ENCODE data around the gene OR4D2. TPM values are rescaled to one million over a fixed set of nuclear protein-coding genes. Genes with fewer than 3 reads are reported as not detected.

The OR4D2 gene
- total and polyA plus RNA-seq, 4 donors, result not detected

DNA sequence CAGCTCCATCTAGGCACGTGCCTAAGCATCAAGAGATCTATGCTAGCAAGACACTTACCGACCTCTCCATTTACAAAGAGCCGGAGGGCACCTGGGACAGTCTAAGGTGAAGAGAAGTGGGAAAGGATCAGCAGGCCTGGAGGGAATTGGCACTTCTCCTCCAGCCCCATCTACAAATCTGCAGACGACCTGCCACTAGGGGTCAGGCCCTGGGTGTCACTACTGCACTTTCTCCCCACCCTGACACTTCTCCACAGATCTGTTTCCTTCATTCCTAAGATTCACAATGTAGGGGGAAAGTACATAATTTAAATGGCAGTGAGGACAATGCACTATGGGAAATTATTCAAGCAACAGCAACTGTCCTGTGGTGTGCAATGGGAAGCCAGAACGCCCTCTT lies 44.1 kb downstream of the OR4D2 start:
- no peaks in the 10 kb centered on the region for H3K4me1 ChIP-seq (ENCODE audit: control insufficient read depth in 4 of 4, insufficient read depth in 4 of 4, low read length in 3 of 4)
- H3K27ac ChIP-seq (ENCODE audit: low read depth in 1 of 2, low read length in 2 of 2), result no peak overlapping the region
- DNase-seq (ENCODE audit: low spot score), result no peak
- WGBS, result 90% methylated on average over 5 of the region's 5 CpGs
- TF ChIP-seq FOXA2 (IDR thresholded peaks at IDR 0.05), result no peak
- no peak for TF ChIP-seq EGR1 (IDR thresholded peaks at IDR 0.05; ENCODE audit: low read depth in 2 of 2)
- no peak for TF ChIP-seq TAF1 (conservative IDR thresholded peaks at IDR 0.05)
- TF ChIP-seq, protein P1, sequence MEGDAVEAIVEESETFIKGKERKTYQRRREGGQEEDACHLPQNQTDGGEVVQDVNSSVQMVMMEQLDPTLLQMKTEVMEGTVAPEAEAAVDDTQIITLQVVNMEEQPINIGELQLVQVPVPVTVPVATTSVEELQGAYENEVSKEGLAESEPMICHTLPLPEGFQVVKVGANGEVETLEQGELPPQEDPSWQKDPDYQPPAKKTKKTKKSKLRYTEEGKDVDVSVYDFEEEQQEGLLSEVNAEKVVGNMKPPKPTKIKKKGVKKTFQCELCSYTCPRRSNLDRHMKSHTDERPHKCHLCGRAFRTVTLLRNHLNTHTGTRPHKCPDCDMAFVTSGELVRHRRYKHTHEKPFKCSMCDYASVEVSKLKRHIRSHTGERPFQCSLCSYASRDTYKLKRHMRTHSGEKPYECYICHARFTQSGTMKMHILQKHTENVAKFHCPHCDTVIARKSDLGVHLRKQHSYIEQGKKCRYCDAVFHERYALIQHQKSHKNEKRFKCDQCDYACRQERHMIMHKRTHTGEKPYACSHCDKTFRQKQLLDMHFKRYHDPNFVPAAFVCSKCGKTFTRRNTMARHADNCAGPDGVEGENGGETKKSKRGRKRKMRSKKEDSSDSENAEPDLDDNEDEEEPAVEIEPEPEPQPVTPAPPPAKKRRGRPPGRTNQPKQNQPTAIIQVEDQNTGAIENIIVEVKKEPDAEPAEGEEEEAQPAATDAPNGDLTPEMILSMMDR (IDR thresholded peaks at IDR 0.05; ENCODE audit: low read depth, low read length, missing input control), result no peak
- no peak for TF ChIP-seq FOXA1 (IDR thresholded peaks at IDR 0.05)
- TF ChIP-seq, protein P2, sequence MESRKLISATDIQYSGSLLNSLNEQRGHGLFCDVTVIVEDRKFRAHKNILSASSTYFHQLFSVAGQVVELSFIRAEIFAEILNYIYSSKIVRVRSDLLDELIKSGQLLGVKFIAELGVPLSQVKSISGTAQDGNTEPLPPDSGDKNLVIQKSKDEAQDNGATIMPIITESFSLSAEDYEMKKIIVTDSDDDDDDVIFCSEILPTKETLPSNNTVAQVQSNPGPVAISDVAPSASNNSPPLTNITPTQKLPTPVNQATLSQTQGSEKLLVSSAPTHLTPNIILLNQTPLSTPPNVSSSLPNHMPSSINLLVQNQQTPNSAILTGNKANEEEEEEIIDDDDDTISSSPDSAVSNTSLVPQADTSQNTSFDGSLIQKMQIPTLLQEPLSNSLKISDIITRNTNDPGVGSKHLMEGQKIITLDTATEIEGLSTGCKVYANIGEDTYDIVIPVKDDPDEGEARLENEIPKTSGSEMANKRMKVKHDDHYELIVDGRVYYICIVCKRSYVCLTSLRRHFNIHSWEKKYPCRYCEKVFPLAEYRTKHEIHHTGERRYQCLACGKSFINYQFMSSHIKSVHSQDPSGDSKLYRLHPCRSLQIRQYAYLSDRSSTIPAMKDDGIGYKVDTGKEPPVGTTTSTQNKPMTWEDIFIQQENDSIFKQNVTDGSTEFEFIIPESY (IDR thresholded peaks at IDR 0.05), result no peak
- H3K27me3 ChIP-seq (ENCODE audit: control insufficient read depth in 4 of 4, insufficient read depth in 4 of 4, low read length in 3 of 4), result no peaks in the 10 kb centered on the region
- H3K4me3 ChIP-seq (ENCODE audit: low read depth in 1 of 3, low read length in 3 of 3), result no peak overlapping the region
- peaks cover 4 to 68% (median 40%) of the 10 kb centered on the region in 4 donors for H3K36me3 ChIP-seq (ENCODE audit: control insufficient read depth in 4 of 4, insufficient read depth in 3 of 4, low read depth in 1 of 4, low read length in 3 of 4)
- H3K9ac ChIP-seq (ENCODE audit: low read depth in 1 of 2, low read length in 2 of 2), result no peak overlapping the region
- H3K9me3 ChIP-seq (ENCODE audit: control insufficient read depth in 4 of 4, low read length in 3 of 4), result no peaks in the 10 kb centered on the region

DNA sequence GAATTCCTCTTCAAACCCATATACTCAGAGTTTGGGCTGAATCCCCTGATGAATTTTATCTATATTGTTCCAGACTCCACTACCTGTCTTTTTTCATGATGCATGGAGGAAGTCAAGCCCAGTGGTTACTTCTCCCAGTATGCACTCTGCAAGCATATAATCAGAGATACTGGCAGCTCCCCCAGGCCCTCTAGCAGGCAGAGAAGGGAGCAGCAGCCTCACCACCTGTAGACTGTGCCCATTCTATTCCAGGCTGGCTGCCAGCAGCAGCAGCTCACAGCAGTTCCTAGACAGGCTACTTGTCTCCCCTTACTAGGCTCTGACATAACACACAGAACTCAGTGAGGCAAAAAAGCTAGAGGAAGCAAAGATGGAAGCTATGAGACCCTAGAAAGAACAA lies 48.9 kb downstream of the OR4D2 start:
- H3K27ac ChIP-seq (ENCODE audit: low read depth in 1 of 2, low read length in 2 of 2), result no peak overlapping the region
- H3K9me3 ChIP-seq (ENCODE audit: control insufficient read depth in 4 of 4, low read length in 3 of 4), result no peaks in the 10 kb centered on the region
- H3K4me3 ChIP-seq (ENCODE audit: low read depth in 1 of 3, low read length in 3 of 3), result no peak overlapping the region
- peaks cover 2 to 31% (median 25%) of the 10 kb centered on the region in 4 donors for H3K36me3 ChIP-seq (ENCODE audit: control insufficient read depth in 4 of 4, insufficient read depth in 3 of 4, low read depth in 1 of 4, low read length in 3 of 4)
- DNase-seq (ENCODE audit: low spot score), result no peak
- H3K9ac ChIP-seq (ENCODE audit: low read depth in 1 of 2, low read length in 2 of 2), result no peak overlapping the region
- no peaks in the 10 kb centered on the region for H3K27me3 ChIP-seq (ENCODE audit: control insufficient read depth in 4 of 4, insufficient read depth in 4 of 4, low read length in 3 of 4)
- peaks cover 0 to 13% (median 2%) of the 10 kb centered on the region in 4 donors for H3K4me1 ChIP-seq (ENCODE audit: control insufficient read depth in 4 of 4, insufficient read depth in 4 of 4, low read length in 3 of 4)
- no peak for TF ChIP-seq FOXA1 (IDR thresholded peaks at IDR 0.05)
- no peak for TF ChIP-seq FOXA2 (IDR thresholded peaks at IDR 0.05)
- no peak for TF ChIP-seq RAD21 (IDR thresholded peaks at IDR 0.05)
- no peak for TF ChIP-seq TAF1 (conservative IDR thresholded peaks at IDR 0.05)
- TF ChIP-seq, protein P3, sequence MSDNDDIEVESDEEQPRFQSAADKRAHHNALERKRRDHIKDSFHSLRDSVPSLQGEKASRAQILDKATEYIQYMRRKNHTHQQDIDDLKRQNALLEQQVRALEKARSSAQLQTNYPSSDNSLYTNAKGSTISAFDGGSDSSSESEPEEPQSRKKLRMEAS (IDR thresholded peaks at IDR 0.05), result no peak
- TF ChIP-seq HNF4A (conservative IDR thresholded peaks at IDR 0.05), result no peak
- TF ChIP-seq, protein P4, sequence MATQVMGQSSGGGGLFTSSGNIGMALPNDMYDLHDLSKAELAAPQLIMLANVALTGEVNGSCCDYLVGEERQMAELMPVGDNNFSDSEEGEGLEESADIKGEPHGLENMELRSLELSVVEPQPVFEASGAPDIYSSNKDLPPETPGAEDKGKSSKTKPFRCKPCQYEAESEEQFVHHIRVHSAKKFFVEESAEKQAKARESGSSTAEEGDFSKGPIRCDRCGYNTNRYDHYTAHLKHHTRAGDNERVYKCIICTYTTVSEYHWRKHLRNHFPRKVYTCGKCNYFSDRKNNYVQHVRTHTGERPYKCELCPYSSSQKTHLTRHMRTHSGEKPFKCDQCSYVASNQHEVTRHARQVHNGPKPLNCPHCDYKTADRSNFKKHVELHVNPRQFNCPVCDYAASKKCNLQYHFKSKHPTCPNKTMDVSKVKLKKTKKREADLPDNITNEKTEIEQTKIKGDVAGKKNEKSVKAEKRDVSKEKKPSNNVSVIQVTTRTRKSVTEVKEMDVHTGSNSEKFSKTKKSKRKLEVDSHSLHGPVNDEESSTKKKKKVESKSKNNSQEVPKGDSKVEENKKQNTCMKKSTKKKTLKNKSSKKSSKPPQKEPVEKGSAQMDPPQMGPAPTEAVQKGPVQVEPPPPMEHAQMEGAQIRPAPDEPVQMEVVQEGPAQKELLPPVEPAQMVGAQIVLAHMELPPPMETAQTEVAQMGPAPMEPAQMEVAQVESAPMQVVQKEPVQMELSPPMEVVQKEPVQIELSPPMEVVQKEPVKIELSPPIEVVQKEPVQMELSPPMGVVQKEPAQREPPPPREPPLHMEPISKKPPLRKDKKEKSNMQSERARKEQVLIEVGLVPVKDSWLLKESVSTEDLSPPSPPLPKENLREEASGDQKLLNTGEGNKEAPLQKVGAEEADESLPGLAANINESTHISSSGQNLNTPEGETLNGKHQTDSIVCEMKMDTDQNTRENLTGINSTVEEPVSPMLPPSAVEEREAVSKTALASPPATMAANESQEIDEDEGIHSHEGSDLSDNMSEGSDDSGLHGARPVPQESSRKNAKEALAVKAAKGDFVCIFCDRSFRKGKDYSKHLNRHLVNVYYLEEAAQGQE (IDR thresholded peaks at IDR 0.05), result no peak
- TF ChIP-seq JUND (IDR thresholded peaks at IDR 0.05), result no peak
- no peak for TF ChIP-seq HNF4G (IDR thresholded peaks at IDR 0.05)
- TF ChIP-seq EGR1 (IDR thresholded peaks at IDR 0.05; ENCODE audit: low read depth in 2 of 2), result no peak
- no peak for TF ChIP-seq NR2F2 (IDR thresholded peaks at IDR 0.05)
- no peak for TF ChIP-seq RXRA (IDR thresholded peaks at IDR 0.05)

All from liver (tissue), 9 donors.